HPDE6-E6E7 (cell line): Measurements from ENCODE around the gene SERHL2.
"Not testable (repeated sequence)": the region's sequence is repeated elsewhere in the genome, so short reads cannot be mapped to it uniquely, and the experiment has no call there.

Source experiments
- DNase-seq: peaks from one replicate; pipeline ENCODE4 v3.0.0; 2011; ENCODE audit warnings: missing footprints; ENCODE audit errors: extremely low spot score

Gene SERHL2

GRCh38 chr22:42574046-42574445 lies 20.3 kb downstream of the SERHL2 start:
- DNase-seq, result not testable (repeated sequence)

GRCh38 chr22:42574468-42574867 lies 20.7 kb downstream of the SERHL2 start:
- DNase-seq, result not testable (repeated sequence)

GRCh38 chr22:42575996-42576574 lies 22.3 kb downstream of the SERHL2 start:
- DNase-seq, result not testable (repeated sequence)

- DNase-seq, result not testable (repeated sequence)
Measured at GRCh38 chr22:42577141-42577540, 23.4 kb downstream of the SERHL2 start.

GRCh38 chr22:42577623-42578240 lies 24.0 kb downstream of the SERHL2 start:
- no peak for DNase-seq

GRCh38 chr22:42580040-42580439 lies 26.3 kb downstream of the SERHL2 start:
- not testable (repeated sequence) for DNase-seq

- not testable (repeated sequence) for DNase-seq
Measured at GRCh38 chr22:42581194-42581761, 27.5 kb downstream of the SERHL2 start.

GRCh38 chr22:42581762-42582716 lies 28.3 kb downstream of the SERHL2 start:
- peak; percentile 38 for DNase-seq

GRCh38 chr22:42582987-42583386 lies 29.2 kb downstream of the SERHL2 start:
- DNase-seq, result no peak

GRCh38 chr22:42584364-42584940 lies 30.7 kb downstream of the SERHL2 start:
- DNase-seq, result no peak

GRCh38 chr22:42585096-42585495 lies 31.3 kb downstream of the SERHL2 start:
- DNase-seq, result no peak

GRCh38 chr22:42586381-42586780 lies 32.6 kb downstream of the SERHL2 start:
- DNase-seq, result no peak

GRCh38 chr22:42587588-42588175 lies 33.9 kb downstream of the SERHL2 start:
- DNase-seq, result no peak

GRCh38 chr22:42591987-42592386 lies 38.2 kb downstream of the SERHL2 start:
- no peak for DNase-seq

GRCh38 chr22:42595434-42595833 lies 41.7 kb downstream of the SERHL2 start:
- DNase-seq, result no peak

- no peak for DNase-seq
Measured at GRCh38 chr22:42596336-42596735, 42.6 kb downstream of the SERHL2 start.

GRCh38 chr22:42596863-42597530 lies 43.2 kb downstream of the SERHL2 start:
- DNase-seq, result no peak

- no peak for DNase-seq
Measured at GRCh38 chr22:42601879-42602465, 48.2 kb downstream of the SERHL2 start.

- DNase-seq, result no peak
Measured at GRCh38 chr22:42602470-42602869, 48.7 kb downstream of the SERHL2 start.

- DNase-seq, result no peak
Measured at GRCh38 chr22:42603427-42603826, 49.7 kb downstream of the SERHL2 start.
